G401.6 (cell line): Measurements from ENCODE around the gene SAMD3.
"Not testable (repeated sequence)": the region's sequence is repeated elsewhere in the genome, so short reads cannot be mapped to it uniquely, and the experiment has no call there.

Experiments used
- FAIRE-seq: peaks from 2 replicates; lab custom pipeline; 2012; peaks lifted over from hg19 to GRCh38; lab: Jason Lieb, UNC

Gene SAMD3

GRCh38 chr6:130222775-130223174 is at the start of gene SAMD3:
TSS of gene SAMD3 (minus strand) at chr6:130222951. CDS start at chr6:130215273, 7,678 bp downstream.
- no peak for FAIRE-seq

GRCh38 chr6:130269969-130270635 is 47.4 kb upstream of the SAMD3 start:
- FAIRE-seq: no peak

GRCh38 chr6:130265553-130265952 is 42.8 kb upstream of the SAMD3 start:
- not testable (repeated sequence) for FAIRE-seq

- no peak for FAIRE-seq
These were observed 39.3 kb upstream of the SAMD3 start for GRCh38 chr6:130262008-130262407.

- not testable (repeated sequence) for FAIRE-seq
These were observed 38.8 kb upstream of the SAMD3 start for GRCh38 chr6:130261558-130261957.

- not testable (repeated sequence) for FAIRE-seq
These were observed 38.0 kb upstream of the SAMD3 start for GRCh38 chr6:130260614-130261241.

GRCh38 chr6:130260050-130260462 is 37.3 kb upstream of the SAMD3 start:
- not testable (repeated sequence) for FAIRE-seq

GRCh38 chr6:130259557-130259956 is 36.8 kb upstream of the SAMD3 start:
- FAIRE-seq: no peak

- no peak for FAIRE-seq
These were observed 36.4 kb upstream of the SAMD3 start for GRCh38 chr6:130259140-130259539.

- FAIRE-seq: no peak
These were observed 29.9 kb upstream of the SAMD3 start for GRCh38 chr6:130252527-130253237.

GRCh38 chr6:130245267-130245666 is 22.5 kb upstream of the SAMD3 start:
- FAIRE-seq: no peak

- FAIRE-seq: no peak
These were observed 22.0 kb upstream of the SAMD3 start for GRCh38 chr6:130244728-130245127.

GRCh38 chr6:130240232-130240631 is 17.5 kb upstream of the SAMD3 start:
- no peak for FAIRE-seq

GRCh38 chr6:130239755-130240154 is 17.0 kb upstream of the SAMD3 start:
- no peak for FAIRE-seq

GRCh38 chr6:130233330-130233729 is 10.6 kb upstream of the SAMD3 start:
- FAIRE-seq: no peak

GRCh38 chr6:130230531-130230930 is 7.8 kb upstream of the SAMD3 start:
- FAIRE-seq: not testable (repeated sequence)

- FAIRE-seq: no peak
These were observed 6.9 kb upstream of the SAMD3 start for GRCh38 chr6:130229645-130230044.

GRCh38 chr6:130223508-130223907 is 757 bp upstream of the SAMD3 start:
- no peak for FAIRE-seq

GRCh38 chr6:130218134-130218533 is 4.6 kb downstream of the SAMD3 start:
- FAIRE-seq: no peak

GRCh38 chr6:130216620-130217019 is 6.1 kb downstream of the SAMD3 start:
- FAIRE-seq: no peak

GRCh38 chr6:130215526-130215925 is 7.2 kb downstream of the SAMD3 start:
- FAIRE-seq: no peak

GRCh38 chr6:130212215-130212874 is 10.4 kb downstream of the SAMD3 start:
- no peak for FAIRE-seq

- no peak for FAIRE-seq
These were observed 11.1 kb downstream of the SAMD3 start for GRCh38 chr6:130211691-130212090.
